ENCODE data around the gene LAMC2.
"Not testable (repeated sequence)": the region's sequence is repeated elsewhere in the genome, so short reads cannot be mapped to it uniquely, and the experiment has no call there.

The LAMC2 gene

GRCh38 chr1:183185941-183186490, at the start of gene LAMC2:
TSS of gene LAMC2 (plus strand) at chr1:183186264. CDS start at chr1:183186353, 89 bp downstream.
- no peak for DNase-seq

DNA sequence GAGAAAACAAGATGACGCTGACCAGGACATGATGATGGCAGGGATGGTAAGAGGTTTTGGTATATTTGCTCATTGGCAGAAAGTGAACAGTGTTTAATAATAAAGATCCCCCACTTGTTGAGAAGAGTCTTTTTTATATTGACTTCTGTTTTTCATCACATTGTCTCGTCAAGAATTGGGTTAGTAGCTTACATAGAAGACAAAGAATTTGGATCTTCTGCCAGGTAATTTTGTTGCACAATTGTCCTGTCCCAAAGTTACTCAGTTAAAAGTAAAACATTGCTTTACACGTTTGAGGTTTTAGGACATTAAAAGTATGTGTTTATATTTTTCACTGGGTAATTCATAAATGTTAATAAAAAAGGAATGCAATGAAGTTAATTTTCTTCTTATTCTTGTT, 48.3 kb upstream of the LAMC2 start:
- DNase-seq, result no peak

GRCh38 chr1:183138301-183138700, 47.8 kb upstream of the LAMC2 start:
- DNase-seq, result no peak

DNA sequence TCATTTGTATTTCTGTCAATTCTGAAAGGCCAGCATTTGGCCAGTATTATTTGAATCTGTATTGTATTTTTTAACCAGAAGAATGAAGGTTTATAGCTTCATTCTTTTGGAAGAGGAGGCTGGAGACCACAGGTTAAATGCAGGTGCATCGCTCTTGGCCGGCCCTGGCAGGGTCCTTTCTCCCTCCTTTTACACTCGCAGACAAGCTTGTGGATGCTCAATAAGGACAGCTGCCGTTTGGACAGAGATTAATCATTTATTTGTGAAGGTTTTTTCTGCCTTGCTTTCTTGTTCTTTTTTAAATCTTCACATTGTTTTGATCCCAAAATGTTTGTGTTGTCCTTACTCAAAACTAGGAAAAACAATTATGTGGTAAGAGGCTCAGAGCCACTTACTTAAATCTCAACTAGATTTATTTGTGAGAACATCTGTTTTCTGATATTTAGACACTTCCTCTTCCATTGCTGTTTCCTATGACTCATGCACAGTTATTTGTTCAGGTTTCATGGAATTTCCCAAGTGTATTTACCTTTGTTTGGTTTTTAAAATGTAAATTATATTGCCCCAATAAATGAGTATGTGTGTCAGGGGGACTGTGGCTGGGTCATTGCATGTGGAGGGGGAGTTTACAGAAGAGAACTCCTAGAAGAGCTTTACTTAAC, 46.7 kb upstream of the LAMC2 start:
- DNase-seq, result no peak

GRCh38 chr1:183140633-183141032, 45.4 kb upstream of the LAMC2 start:
- no peak for DNase-seq

DNA sequence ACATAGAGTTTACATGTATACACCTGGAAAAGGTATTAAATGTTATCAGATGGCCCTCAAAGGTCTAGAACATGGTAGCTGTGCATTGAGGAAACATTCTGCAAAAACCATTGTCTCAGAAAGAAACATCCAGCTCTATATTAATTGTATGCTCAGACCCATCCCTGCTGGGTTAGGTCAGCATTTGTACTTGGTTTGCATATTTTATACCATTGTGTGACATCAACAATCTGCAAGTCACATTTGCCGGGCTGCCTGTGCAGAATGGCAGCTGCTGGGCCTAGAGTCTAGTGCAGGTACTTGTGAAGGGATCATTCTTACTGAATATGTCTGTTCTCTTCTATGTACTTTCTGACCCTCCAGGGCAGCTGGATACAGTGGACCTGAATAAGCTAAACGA, 43.9 kb upstream of the LAMC2 start:
- DNase-seq, result no peak

DNA sequence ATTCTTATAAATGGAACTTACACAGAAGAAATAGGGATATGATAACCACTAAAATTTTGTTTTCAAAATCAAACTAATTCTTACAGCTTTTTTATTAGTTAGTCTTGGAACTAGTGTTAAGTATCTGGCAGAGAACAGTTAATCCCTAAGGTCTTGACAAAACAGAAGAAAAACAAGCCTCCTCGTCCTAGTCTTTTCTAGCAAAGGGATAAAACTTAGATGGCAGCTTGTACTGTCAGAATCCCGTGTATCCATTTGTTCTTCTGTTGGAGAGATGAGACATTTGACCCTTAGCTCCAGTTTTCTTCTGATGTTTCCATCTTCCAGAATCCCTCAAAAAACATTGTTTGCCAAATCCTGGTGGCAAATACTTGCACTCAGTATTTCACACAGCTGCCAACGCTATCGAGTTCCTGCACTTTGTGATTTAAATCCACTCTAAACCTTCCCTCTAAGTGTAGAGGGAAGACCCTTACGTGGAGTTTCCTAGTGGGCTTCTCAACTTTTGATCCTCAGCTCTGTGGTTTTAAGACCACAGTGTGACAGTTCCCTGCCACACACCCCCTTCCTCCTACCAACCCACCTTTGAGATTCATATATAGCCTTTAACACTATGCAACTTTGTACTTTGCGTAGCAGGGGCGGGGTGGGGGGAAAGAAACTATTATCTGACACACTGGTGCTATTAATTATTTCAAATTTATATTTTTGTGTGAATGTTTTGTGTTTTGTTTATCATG, 42.3 kb upstream of the LAMC2 start:
- no peak for DNase-seq

DNA sequence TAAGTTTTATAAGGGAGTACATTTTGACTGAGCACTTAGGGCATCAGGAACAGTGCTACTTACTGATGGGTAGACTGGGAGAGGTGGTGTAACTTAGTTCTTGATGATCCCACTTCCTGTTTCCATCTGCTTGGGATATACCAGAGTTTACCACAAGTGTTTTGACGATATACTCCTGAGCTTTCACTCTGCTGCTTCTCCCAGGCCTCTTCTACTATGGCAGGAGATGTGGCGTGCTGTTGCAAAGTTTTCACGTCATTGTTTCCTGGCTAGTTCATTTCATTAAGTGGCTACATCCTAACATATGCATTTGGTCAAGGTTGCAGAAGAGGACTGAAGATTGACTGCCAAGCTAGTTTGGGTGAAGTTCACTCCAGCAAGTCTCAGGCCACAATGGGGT, 41.3 kb upstream of the LAMC2 start:
- DNase-seq, result no peak

- DNase-seq, result no peak
Observed at GRCh38 chr1:183147735-183148134, 38.3 kb upstream of the LAMC2 start.

DNA sequence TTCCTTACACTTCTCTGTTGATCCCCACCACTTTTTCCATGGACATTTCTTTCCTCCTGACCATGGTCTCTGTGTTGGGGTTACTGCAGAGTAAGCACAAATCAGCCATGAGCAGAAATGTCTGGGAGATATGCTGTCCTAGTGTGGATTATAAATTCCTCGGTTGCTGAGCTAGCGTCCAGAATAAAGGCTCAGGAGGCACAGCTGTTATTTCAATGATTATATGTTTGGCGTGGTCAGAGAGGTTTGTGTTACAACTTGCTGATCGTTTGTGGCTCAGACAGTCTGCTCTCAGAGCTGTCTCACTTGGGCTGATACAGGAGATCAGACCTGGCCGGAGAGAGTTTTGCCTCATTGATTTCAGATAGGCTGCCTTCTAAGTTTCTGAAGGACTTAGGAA, 37.5 kb upstream of the LAMC2 start:
- no peak for DNase-seq

GRCh38 chr1:183149273-183149672, 36.8 kb upstream of the LAMC2 start:
- DNase-seq, result no peak

- not testable (repeated sequence) for DNase-seq
Observed at GRCh38 chr1:183150032-183150431, 36.0 kb upstream of the LAMC2 start.

GRCh38 chr1:183150445-183150844, 35.6 kb upstream of the LAMC2 start:
- no peak for DNase-seq

DNA sequence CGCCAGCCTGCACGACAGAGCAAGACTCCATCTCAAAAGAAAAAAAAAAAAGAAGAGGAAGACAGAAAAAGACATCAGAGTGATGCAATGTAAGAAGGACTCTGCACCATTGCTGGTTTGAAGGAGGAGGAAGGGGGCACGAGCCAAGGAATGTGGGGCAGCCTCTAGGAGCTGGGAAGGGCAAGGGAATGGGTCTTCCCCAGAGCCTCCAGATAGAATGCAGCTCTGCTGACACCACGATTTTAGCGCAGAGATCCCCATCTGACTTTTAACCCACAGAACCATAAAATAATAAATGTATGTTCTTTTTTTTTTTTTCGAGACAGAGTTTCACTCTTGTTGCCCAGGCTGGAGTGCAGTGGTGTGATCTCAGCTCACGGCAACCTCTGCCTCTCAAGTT, 33.9 kb upstream of the LAMC2 start:
- DNase-seq, result no peak

DNA sequence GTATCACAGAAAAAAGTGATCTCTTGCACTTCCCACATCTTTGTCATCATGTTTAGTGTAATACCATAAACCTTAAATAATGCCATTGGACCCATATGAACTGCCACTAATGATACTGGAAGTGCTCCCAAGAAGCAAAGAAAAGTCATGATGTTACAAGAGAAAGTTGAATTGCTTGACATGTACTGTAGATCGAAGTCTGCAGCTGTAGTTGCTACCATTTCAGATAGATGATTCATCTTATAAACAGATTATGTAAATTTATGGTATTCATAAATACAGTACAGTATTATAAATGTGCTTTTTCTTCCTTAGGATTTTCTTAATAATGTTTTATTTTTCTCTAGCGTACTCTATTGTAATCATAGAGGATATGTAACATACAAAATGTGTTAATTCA, 30.1 kb upstream of the LAMC2 start:
- DNase-seq, result no peak

DNA sequence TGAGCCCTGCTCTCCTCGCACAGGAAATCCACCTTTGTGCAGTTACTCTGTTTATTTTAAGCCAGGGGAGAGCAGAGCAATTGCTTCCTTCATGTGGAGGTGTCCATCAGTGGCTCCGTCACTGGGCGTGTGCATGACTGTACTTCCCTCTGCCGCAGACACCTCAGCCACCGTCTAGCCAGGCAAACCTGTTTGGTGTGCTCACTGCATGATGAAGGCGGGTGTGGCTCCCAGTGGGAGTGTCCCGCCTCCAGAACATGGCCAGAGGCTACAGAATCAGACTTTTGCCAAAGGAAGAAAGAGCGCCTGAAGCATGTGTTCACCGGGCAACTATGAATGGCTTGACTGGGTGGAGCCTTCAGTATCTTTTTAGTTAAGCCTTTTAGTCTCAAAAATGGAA, 26.1 kb upstream of the LAMC2 start:
- DNase-seq, result no peak

GRCh38 chr1:183161391-183161790, 24.7 kb upstream of the LAMC2 start:
- DNase-seq, result no peak

GRCh38 chr1:183163316-183163715, 22.7 kb upstream of the LAMC2 start:
- DNase-seq, result no peak

DNA sequence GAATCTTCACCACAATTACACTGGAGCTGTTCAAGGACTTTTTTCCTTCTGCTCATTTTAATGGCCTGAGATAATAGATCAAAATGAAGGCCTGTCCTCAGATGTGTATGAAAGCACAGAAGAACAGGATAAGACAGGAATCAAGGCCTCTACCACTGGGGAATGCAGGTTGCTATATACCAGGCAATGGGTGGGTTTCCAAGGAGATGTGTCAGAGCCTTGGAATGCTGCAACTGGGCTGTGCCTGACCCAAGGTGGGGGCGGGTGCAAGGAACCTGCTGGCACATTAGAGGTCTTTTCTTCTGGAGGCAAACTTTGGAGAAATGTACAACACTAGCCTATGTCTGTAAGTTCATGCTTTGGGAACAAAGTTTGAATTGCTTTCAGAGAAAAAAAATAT, 21.7 kb upstream of the LAMC2 start:
- no peak for DNase-seq

- DNase-seq, result no peak
Observed at GRCh38 chr1:183164963-183165362, 21.1 kb upstream of the LAMC2 start.

DNA sequence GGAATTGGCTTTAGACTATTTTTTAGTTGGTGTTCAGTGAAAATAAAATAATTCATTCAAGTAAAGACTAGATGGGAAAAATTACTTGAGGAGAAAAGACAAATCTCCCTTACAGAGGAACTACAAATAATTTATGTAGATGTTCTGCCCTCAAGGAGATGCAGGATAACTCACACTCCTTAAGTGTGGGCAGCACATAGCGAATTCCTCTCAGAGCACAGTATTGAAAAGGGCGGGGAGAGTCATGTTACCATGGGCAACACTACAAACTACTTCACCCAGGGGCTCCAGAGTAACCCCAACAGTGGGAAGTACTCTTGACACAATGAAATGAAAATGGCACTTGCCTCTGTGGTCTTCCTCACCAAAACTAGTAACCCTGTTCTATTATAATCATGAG, 20.6 kb upstream of the LAMC2 start:
- no peak for DNase-seq

DNA sequence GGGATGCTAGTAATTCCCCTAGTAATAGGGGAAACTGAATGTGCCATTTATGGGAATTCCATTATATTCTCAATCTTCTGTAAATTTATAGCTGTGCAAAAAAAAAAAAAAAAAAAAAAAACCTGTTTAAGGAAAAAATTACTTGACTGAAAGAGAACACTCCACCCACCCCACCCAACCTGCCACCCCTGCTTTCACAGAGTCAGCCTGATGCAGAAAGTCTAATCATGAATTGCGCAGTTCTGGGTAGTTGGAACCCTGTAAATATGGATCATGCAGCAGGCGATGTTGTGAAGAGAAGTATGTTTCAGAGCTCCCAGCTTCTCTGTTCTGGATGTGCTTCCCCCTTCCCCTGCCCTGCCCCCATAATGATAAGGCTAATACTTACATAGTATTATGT, 19.6 kb upstream of the LAMC2 start:
- DNase-seq, result no peak

DNA sequence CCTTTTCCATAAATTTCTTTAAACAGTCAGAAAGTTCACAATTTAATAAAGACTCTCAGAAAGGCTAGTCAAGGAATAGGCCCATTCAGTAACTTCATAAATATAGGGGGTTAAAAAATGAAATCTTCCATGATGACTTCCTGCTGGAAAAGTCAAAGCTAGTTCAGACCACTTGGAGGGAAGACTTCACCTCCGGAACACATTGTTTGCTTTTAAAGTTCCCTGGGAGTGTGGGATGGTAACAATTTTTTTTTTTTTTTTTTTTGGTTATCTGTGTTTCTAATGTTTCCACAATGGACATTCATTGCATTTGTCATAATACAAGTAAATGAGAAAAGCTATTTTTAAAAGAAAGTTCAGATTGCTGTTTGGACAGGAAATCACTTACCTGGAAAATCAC, 18.4 kb upstream of the LAMC2 start:
- DNase-seq, result no peak

- no peak for DNase-seq
Observed at GRCh38 chr1:183168308-183168707, 17.8 kb upstream of the LAMC2 start.

GRCh38 chr1:183173828-183174227, 12.2 kb upstream of the LAMC2 start:
- no peak for DNase-seq
